GM21423 (cell line): ENCODE measurements around the gene PLOD2.

ENCODE experiments used
- ATAC-seq: cut with Tn5 transposase; IDR thresholded peaks from one replicate; pipeline ENCODE4 v1.9.1; 2021; ENCODE audit warnings: mild to moderate bottlenecking, moderate library complexity; ENCODE audit not compliant: unreplicated experiment

Gene PLOD2

GRCh38 chr3:146052056-146052790, 108.8 kb downstream of the PLOD2 start:
- no peak for ATAC-seq

- no peak for ATAC-seq
Measured at GRCh38 chr3:146050691-146051090, 110.3 kb downstream of the PLOD2 start.

GRCh38 chr3:146047485-146047884, 113.5 kb downstream of the PLOD2 start:
- ATAC-seq: no peak

- no peak for ATAC-seq
Measured at GRCh38 chr3:146044046-146044445, 116.9 kb downstream of the PLOD2 start.

- ATAC-seq: no peak
Measured at GRCh38 chr3:146040630-146041029, 120.4 kb downstream of the PLOD2 start.

GRCh38 chr3:146037697-146038096, 123.3 kb downstream of the PLOD2 start:
- no peak for ATAC-seq

- ATAC-seq: no peak
Measured at GRCh38 chr3:146036281-146036680, 124.7 kb downstream of the PLOD2 start.

GRCh38 chr3:146035366-146035765, 125.6 kb downstream of the PLOD2 start:
- no peak for ATAC-seq

GRCh38 chr3:146033950-146034349, 127.0 kb downstream of the PLOD2 start:
- no peak for ATAC-seq

- no peak for ATAC-seq
Measured at GRCh38 chr3:146026547-146026946, 134.4 kb downstream of the PLOD2 start.

GRCh38 chr3:146024260-146024659, 136.7 kb downstream of the PLOD2 start:
- ATAC-seq: no peak

GRCh38 chr3:146020969-146021368, 140.0 kb downstream of the PLOD2 start:
- no peak for ATAC-seq

- no peak for ATAC-seq
Measured at GRCh38 chr3:146019508-146019907, 141.5 kb downstream of the PLOD2 start.
